Loucy (cell line): ENCODE results near the gene AMZ2.

Source experiments
- H2AFZ ChIP-seq: fragments of 200-600 bp; sonication (generic); 2 replicates; pipeline ENCODE4 v1.6.0; 2016; ENCODE audit warnings: antibody characterized with exemption, mild to moderate bottlenecking, low read length, moderate library complexity
- H3F3A ChIP-seq: fragments of 200-600 bp; 2 replicates; pipeline ENCODE4 v1.6.0; 2016; ENCODE audit warnings: antibody characterized with exemption, low read depth, mild to moderate bottlenecking
- H3K27me3 ChIP-seq: fragments of 200-600 bp; sonication (generic); 2 replicates; pipeline ENCODE4 v1.6.1; 2014; ENCODE audit warnings: low read length, mild to moderate bottlenecking; ENCODE audit not compliant: insufficient read depth, poor library complexity, severe bottlenecking
- H3K36me3 ChIP-seq: fragments of 200-600 bp; sonication (generic); 2 replicates; pipeline ENCODE4 v1.6.1; 2016; ENCODE audit warnings: low read length; ENCODE audit not compliant: insufficient read depth
- H3K4me1 ChIP-seq: fragments of 200-600 bp; sonication (generic); 2 replicates; pipeline ENCODE4 v1.5.1; 2014; ENCODE audit warnings: low read length, mild to moderate bottlenecking; ENCODE audit not compliant: insufficient read depth, poor library complexity, severe bottlenecking
- H3K4me2 ChIP-seq: fragments of 200-600 bp; sonication (generic); 2 replicates; pipeline ENCODE4 v1.6.0; 2014; ENCODE audit warnings: antibody characterized with exemption, low read length, low read depth, mild to moderate bottlenecking; ENCODE audit not compliant: poor library complexity, severe bottlenecking
- H3K4me3 ChIP-seq: fragments of 200-600 bp; sonication (generic); 2 replicates; pipeline ENCODE4 v1.5.1; 2014; ENCODE audit warnings: low read length, mild to moderate bottlenecking, mixed read lengths; ENCODE audit not compliant: poor library complexity, severe bottlenecking
- H3K79me2 ChIP-seq: fragments of 200-600 bp; sonication (generic); 2 replicates; pipeline ENCODE4 v1.6.1; 2014; ENCODE audit warnings: low read length; ENCODE audit not compliant: insufficient read depth
- H3K9ac ChIP-seq: fragments of 200-600 bp; sonication (generic); 2 replicates; pipeline ENCODE4 v1.6.0; 2014; ENCODE audit warnings: mild to moderate bottlenecking, low read depth, low read length, moderate library complexity; ENCODE audit not compliant: poor library complexity, severe bottlenecking
- H3K9me2 ChIP-seq: fragments of 200-600 bp; sonication (generic); replicated peaks from 2 replicates; pipeline ENCODE4 v1.6.1; 2016; ENCODE audit warnings: low read depth, low read length, mixed read lengths
- H3K9me3 ChIP-seq: fragments of 200-600 bp; sonication (generic); 2 replicates; pipeline ENCODE4 v1.6.1; 2014; ENCODE audit warnings: mild to moderate bottlenecking, antibody characterized with exemption, low read length, low read depth; ENCODE audit not compliant: insufficient read depth
- H4K20me1 ChIP-seq: fragments of 200-600 bp; sonication (generic); 2 replicates; pipeline ENCODE4 v1.6.0; 2014; ENCODE audit warnings: antibody characterized with exemption, low read length, mild to moderate bottlenecking; ENCODE audit not compliant: insufficient read depth, poor library complexity, severe bottlenecking
- EZH2phosphoT487 ChIP-seq: fragments of 200-600 bp; IDR thresholded peaks from 2 replicates; pipeline ENCODE4 v1.6.1; 2018; ENCODE audit warnings: antibody characterized with exemption, mild to moderate bottlenecking, moderate library complexity, borderline replicate concordance
- TF ChIP-seq, protein P1 (sequence below): fragments of 200-600 bp; sonication (generic); conservative IDR thresholded peaks from 2 replicates; pipeline ENCODE4 v1.5.1; 2014; ENCODE audit warnings: mild to moderate bottlenecking, antibody characterized with exemption, low read length

AMZ2 gene

DNA sequence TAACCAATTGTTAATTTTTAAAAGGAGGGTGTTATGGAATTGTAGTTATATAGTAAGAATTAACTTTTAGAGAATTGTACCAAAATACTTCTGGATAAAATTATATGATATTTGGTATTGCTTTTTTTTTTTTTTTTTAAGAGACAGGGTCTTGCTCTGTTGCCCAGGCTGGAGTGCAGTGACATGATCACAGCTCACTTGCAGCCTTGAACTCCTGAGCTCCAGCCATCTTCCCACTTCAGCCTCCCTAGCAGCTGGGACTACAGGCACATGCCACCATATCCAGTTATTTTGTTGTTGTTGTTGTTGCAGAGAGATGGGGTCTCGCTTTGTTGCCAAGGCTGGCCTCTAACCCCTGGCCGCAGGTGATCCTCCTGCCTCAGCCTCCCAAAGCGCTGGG, 52.0 kb downstream of the AMZ2 start:
- no peaks in the 10 kb centered on the region for H3K27me3 ChIP-seq
- H3K4me1 ChIP-seq = peaks cover 24% of the 10 kb centered on the region
- no peak overlapping the region for H3K4me3 ChIP-seq
- no peak overlapping the region for H3K9ac ChIP-seq
- no peaks in the 10 kb centered on the region for H3K9me3 ChIP-seq
- no peaks in the 10 kb centered on the region for H4K20me1 ChIP-seq
- H3K4me2 ChIP-seq = no peak overlapping the region
- no peaks in the 10 kb centered on the region for H3K9me2 ChIP-seq
- no peak for TF ChIP-seq EZH2phosphoT487
- TF ChIP-seq, protein P1, sequence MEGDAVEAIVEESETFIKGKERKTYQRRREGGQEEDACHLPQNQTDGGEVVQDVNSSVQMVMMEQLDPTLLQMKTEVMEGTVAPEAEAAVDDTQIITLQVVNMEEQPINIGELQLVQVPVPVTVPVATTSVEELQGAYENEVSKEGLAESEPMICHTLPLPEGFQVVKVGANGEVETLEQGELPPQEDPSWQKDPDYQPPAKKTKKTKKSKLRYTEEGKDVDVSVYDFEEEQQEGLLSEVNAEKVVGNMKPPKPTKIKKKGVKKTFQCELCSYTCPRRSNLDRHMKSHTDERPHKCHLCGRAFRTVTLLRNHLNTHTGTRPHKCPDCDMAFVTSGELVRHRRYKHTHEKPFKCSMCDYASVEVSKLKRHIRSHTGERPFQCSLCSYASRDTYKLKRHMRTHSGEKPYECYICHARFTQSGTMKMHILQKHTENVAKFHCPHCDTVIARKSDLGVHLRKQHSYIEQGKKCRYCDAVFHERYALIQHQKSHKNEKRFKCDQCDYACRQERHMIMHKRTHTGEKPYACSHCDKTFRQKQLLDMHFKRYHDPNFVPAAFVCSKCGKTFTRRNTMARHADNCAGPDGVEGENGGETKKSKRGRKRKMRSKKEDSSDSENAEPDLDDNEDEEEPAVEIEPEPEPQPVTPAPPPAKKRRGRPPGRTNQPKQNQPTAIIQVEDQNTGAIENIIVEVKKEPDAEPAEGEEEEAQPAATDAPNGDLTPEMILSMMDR = no peak
- H3K36me3 ChIP-seq = no peaks in the 10 kb centered on the region
- no peaks in the 10 kb centered on the region for H3K79me2 ChIP-seq
- H2AFZ ChIP-seq = no peak overlapping the region
- H3F3A ChIP-seq = no peaks in the 10 kb centered on the region

DNA sequence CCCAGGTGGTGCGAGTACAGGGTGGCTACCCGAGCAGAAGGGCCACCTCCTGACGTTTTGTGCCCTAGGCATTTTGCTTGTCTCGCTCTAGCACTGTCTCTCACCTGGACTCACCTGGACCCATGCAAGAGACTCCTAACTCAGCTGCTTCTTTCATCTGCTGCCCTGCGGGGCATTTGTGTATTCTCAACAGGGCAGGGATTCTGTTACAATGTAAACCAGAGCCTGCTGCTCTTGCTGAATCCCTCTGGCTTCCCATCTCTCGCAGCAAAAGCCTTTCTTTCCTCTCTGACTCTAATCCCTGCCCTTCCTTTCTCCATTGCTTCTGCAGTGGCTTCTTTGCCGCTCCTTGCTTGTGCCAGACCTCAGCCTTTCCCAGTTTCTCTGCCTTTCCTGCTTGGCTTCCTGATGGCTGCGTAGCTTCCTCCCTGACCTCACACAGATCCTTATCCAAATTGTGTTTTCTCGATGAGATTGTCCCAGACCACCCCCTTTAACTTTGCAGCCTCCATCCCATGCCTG, 53.7 kb downstream of the AMZ2 start:
- H3K79me2 ChIP-seq = no peaks in the 10 kb centered on the region
- H3K27me3 ChIP-seq = no peaks in the 10 kb centered on the region
- H3K4me2 ChIP-seq = no peak overlapping the region
- H2AFZ ChIP-seq = no peak overlapping the region
- H3F3A ChIP-seq = no peaks in the 10 kb centered on the region
- TF ChIP-seq, protein P1 = no peak
- no peaks in the 10 kb centered on the region for H3K36me3 ChIP-seq
- H3K4me1 ChIP-seq = peaks cover 19% of the 10 kb centered on the region
- no peak overlapping the region for H3K9ac ChIP-seq
- no peaks in the 10 kb centered on the region for H4K20me1 ChIP-seq
- no peaks in the 10 kb centered on the region for H3K9me3 ChIP-seq
- no peak overlapping the region for H3K4me3 ChIP-seq
- H3K9me2 ChIP-seq = no peaks in the 10 kb centered on the region

DNA sequence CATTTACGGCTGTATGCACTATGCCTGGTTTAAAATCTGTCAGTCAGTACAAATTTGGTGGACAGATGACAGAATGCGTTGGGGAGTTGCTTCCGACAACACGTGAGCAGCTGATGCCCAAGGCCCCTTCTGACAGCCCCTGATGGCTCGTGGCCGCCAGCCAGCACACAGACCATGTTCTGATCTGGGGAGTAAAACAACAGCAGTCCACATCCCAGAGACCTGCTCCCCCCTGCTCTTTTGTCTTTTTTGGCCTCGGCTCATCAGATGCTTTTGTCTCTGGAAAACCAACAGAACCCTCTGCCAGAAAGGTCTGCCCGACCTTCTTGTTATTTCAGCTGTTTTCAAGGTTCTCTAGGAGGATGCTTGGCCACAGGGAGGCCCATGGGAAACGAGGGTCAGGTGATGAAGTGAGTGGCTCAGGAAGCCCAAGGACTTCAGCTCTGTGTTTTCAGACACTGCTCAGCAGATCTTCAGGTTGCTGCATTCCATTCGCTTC, 54.3 kb downstream of the AMZ2 start:
- Histone ChIP-seq H2AFZ (peak overlapping the region; percentile 61; the same call in 1 of the 2 replicates), H3K9ac (no peak overlapping the region), H3K9me3 (no peaks in the 10 kb centered on the region), H3K4me2 (no peak overlapping the region), H3K79me2 (no peaks in the 10 kb centered on the region), H4K20me1 (no peaks in the 10 kb centered on the region), H3K36me3 (no peaks in the 10 kb centered on the region), H3K27me3 (no peaks in the 10 kb centered on the region), H3K4me3 (no peak overlapping the region), H3K9me2 (no peaks in the 10 kb centered on the region), H3K4me1 (peaks cover 13% of the 10 kb centered on the region), H3F3A (no peaks in the 10 kb centered on the region)
- TF ChIP-seq, protein P1 = no peak
- TF ChIP-seq EZH2phosphoT487 = no peak
